HG02981 (cell line): ENCODE data around the gene PNISR.

Experiments
- ATAC-seq: cut with Tn5 transposase; IDR thresholded peaks from one replicate; pipeline ENCODE4 v1.9.1; 2021; ENCODE audit warnings: mild to moderate bottlenecking, moderate library complexity; ENCODE audit not compliant: unreplicated experiment

PNISR gene

DNA sequence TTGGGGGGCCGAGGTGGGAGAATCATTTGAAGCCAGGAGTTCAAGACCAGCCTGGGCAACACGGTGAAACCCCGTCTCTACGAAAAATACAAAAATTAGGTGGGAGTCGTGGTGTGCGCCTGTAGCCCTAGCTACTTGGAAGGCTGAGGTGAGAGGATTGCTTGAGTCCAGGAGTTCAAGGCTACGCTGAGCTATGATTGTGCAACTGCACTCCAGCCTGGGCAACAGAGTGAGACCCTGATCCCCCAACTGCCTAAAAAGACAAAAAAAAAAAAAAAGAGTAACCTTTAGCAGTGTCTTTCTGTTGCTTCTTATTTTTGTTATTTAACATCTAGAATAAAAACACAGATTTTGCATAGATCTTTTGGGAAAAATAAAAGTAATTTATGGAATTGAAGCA is 18.0 kb downstream of the PNISR start:
- no peak for ATAC-seq

- ATAC-seq: no peak
These were observed 22.7 kb downstream of the PNISR start for GRCh38 chr6:99402448-99402847.

- no peak for ATAC-seq
These were observed 27.8 kb downstream of the PNISR start for GRCh38 chr6:99397287-99397686.

DNA sequence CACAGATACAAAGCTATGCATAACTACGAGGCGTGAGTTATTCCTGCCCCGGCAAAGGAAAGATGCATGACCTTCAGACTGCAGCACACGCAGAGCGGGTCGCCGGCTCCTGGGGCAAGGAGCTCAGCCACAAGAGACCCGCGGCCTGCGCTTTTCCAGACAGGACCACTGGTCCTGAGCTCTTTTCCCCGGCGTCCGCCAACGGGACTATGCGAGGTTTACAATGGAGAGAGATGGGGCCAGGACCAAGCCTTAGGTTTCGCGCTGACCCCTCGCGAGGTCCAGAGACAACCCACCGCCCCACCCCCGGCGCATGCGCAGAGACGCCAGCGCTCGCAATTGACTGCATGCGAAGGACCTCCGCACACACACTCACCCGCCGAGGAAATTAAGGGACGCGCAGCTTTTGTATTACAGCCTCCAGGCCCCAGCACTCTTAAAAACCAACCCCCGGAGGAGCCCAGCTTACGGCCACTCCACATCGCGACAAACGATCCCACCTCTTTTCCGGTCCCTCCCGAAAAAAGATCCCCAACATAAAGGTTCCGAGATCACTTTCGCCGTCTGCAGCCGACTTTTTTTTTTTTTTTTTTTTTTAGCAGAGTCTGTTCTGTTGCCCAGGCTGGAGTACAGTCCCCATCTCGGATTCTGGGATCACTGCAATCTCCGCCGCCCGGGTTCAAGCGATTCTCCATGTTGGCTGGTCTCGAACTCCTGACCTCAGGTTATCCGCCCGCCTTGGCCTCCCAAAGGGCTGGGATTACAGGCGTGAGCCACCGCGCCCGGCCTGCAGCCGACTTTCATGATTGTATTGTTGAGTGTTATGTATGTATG is 31.2 kb downstream of the PNISR start, which contains the start of gene COQ3:
COQ3 (minus strand) TSS at position 498 of the 834 bp plus-strand sequence; CDS start at position 482, 16 bp downstream.
- peak; percentile 81 for ATAC-seq

DNA sequence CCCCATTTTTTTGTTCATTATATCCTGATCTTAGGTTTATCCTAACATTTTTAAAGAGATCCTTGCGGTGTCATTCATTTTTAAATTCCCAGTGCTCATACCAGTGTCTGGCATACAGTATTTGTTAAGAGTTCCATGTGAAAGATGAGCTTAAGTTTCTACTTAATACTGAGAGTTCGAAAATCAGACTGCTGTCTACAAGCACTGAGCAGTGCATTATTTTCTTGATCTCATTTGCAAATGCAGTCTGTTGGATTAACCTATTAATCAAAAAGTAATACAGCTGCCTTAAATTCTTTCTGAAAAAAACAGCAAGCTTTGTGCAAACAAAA is 31.8 kb downstream of the PNISR start:
- ATAC-seq: peak; percentile 29

GRCh38 chr6:99390896-99391295 is 34.2 kb downstream of the PNISR start:
- ATAC-seq: no peak

- ATAC-seq: no peak
These were observed 40.6 kb downstream of the PNISR start for GRCh38 chr6:99384507-99384906.

DNA sequence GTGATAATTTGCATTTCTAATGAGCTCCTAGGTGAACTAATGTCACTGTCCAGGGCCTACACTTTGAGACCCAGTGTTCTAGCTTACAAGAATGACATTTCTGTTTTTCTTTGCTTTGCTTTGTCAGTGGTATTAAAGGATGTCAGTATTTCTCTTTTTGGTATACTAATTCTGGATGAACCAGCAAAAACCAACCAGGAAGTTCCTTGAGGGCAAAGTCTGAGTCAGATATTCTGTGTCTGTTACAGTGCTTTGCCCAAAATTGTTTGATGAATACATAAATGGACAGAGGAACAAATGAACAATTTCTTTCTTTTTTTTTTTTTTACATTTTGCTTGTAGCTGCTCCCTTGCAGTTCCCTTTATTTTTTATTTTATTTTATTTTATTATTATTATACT is 46.5 kb downstream of the PNISR start:
- no peak for ATAC-seq

GRCh38 chr6:99369533-99369932 is 55.6 kb downstream of the PNISR start:
- no peak for ATAC-seq

- ATAC-seq: no peak
These were observed 58.3 kb downstream of the PNISR start for GRCh38 chr6:99366852-99367251.

GRCh38 chr6:99364026-99364425 is 61.1 kb downstream of the PNISR start:
- ATAC-seq: peak; percentile 84

DNA sequence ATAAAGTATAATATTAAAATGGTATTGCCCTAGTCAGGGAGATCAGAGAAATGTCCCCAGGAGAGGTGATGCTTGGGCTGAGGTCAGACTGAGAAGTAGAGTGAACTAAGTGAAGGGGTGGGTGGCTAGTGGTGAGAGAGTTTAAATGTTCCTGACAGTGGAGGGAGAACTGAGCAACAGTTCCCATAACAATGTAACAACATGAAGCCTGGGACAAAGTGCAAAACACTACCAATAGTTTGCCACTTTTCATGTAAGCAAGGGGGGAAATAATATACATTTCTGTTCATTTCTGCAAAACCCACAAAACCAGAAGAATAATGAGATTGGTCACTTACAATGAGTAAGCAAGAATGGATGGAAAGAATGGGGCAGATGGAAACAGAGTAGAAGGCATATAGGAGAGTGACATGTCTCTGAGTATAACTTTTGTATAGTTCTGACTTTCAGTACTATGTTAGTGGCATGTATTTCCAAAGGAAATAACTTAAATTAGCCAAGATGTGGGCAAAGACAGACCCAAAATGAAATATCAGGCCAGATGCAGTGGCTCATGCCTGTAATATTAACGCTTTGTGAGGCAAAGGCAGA is 62.3 kb downstream of the PNISR start:
- ATAC-seq: peak; percentile 37

GRCh38 chr6:99359800-99360199 is 65.3 kb downstream of the PNISR start:
- no peak for ATAC-seq

DNA sequence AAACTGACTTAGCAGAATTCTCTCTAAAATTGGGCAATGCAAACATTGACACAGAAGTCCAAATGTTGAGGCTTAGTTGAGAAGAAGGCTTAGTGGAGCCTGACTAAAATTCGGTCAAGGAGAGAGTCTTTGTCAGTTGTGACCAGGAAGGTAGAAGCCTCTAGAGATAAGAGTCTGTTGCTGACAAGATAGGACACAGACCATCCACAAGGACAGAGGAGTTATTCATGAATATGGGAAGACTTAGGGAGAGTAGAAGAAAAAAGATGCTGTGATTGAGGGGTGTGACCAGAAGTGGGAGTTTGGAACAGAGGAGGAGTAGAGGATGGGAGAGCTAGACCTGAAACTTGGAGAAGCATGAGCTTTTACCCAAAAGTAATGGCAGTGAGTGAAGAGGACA is 68.5 kb downstream of the PNISR start:
- no peak for ATAC-seq

- ATAC-seq: no peak
These were observed 70.1 kb downstream of the PNISR start for GRCh38 chr6:99354983-99355382.

- ATAC-seq: no peak
These were observed 72.0 kb downstream of the PNISR start for GRCh38 chr6:99353126-99353525.

GRCh38 chr6:99350573-99350972 is 74.5 kb downstream of the PNISR start:
- ATAC-seq: no peak

DNA sequence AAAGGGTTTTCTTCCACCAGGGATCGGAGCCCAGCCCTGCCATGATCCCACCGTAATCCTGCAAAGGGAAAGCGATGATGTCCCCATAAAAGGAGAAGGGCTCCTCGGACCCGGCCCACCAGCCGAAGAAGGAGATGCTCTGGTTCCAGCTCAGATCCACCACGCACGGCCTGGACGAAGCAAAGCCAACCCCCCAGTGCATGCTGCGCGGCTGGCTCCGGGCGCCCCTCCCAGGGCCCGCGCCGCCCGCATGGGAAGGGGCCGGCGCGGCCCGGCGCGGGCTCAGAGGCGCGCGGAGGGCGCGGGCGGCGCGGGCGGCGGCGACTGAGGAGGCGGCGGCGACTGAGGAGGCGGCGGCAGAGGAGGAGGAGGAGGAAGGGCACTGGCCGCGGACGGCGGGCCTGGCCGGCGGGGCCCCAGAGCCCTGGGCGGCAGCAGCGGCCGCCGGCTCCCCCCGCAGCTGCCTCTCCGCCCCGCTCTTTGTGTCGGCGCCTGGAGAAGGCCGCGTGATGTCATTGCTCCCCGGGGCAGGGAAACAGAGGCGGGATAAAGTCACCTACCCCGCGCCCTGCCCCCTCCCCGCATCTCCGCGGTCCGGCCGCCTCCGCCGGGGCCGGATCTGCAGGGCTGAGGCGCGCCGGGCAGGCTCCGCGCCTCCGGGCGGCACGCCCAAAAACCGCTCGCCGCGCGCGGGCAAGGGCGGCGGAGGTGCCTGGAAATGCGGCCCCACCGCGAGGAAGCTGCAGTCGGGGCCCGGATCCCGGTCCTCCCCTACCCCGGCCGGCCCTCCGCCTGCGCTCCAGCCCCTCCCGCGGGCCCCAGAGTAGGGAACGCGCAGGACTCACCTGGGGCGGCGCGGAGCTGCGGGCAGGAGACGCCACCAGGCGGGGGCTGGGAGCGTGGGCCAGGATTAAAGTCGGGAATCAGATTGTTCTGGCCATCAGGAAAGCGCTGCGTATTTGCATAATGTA is 75.7 kb downstream of the PNISR start, which contains the start of gene FAXC:
FAXC (minus strand) TSS at position 504 of the 971 bp plus-strand sequence; CDS start at position 202, 302 bp downstream.
- peak; percentile 39 for ATAC-seq

DNA sequence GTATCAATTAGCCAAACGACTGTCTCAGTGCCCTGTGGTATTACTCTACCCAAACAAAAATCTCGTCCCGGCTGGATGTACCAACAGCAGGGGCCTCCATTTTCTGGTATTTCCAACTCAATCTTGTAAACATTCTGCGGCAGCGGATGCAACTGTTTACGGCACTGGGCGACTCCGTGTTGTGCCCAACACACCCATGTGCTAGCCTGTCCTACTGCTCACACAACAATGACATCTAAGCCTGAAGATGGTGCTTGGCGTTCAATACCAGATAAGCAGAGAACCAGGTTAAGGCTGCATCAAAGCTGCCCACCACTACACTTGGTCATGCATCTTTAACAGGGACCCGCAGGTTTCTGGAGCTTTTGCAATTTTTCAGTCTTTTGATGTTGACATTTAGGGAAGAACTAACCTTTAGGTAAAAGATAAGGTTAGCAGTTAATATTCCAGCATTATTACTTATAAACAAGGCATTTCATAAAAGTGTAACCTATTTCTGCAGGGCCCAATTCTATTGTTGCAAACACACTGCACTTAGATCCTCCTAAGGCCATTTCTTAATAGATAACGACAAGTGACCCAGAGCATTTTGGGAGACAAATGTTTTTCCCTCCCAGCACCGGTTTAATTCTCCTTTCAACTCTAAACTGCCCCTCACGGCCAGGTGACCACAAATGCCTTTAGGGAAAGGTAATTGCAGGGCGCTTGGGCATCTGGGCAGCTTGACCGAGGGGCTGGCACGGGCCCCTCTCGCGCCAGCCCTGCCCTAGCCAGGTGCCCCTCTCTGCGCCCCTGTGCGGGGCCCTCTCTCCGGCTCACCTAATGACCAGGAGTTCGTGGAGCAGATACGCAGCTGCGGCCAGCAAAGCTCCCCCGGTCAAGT is 76.6 kb downstream of the PNISR start:
- ATAC-seq: no peak
